ENCODE measurements around the gene THAP7.
"Not testable (repeated sequence)": the region's sequence is repeated elsewhere in the genome, so short reads cannot be mapped to it uniquely, and the experiment has no call there.

Gene THAP7

DNA sequence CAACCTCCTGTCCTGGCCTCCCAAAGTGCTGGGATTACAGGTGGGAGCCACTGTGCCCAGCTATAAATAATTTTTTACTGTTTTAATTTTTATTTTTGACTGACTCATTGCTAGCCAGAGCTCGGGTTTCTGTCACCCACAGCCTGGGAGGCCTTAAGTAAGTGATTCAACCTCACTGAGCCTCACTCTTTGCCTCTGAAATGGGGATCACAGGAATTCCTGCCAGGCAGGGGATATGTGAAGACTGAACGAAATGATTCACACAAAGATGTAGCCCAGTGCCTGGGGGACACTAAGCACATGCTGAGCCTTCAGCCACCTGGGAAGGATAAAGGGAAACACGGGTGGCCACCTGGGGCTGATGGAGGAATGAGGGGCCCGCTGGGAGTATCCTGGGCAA is 40.0 kb upstream of the THAP7 start:
- Histone ChIP-seq H3K9ac (ENCODE audit: low read depth, low read length) (no peak overlapping the region), H3K9me3 (ENCODE audit: control insufficient read depth, insufficient read depth, low read length) (no peaks in the 10 kb centered on the region), H3K4me1 (ENCODE audit: control insufficient read depth, insufficient read depth, low read length) (peaks cover 2% of the 10 kb centered on the region), H3K27me3 (ENCODE audit: control insufficient read depth, insufficient read depth, low read length) (peaks cover 4% of the 10 kb centered on the region), H3K4me3 (ENCODE audit: low read depth, low read length) (no peak overlapping the region), H3K36me3 (ENCODE audit: control insufficient read depth, insufficient read depth, low read length) (no peaks in the 10 kb centered on the region)

- H3K4me3 ChIP-seq (ENCODE audit: low read depth, low read length); H3K9me3 ChIP-seq (ENCODE audit: control insufficient read depth, insufficient read depth, low read length); H3K9ac ChIP-seq (ENCODE audit: low read depth, low read length); H3K36me3 ChIP-seq (ENCODE audit: control insufficient read depth, insufficient read depth, low read length); H3K27me3 ChIP-seq (ENCODE audit: control insufficient read depth, insufficient read depth, low read length); H3K4me1 ChIP-seq (ENCODE audit: control insufficient read depth, insufficient read depth, low read length): not testable (repeated sequence)
Observed at GRCh38 chr22:21039158-21039557, 37.2 kb upstream of the THAP7 start.

DNA sequence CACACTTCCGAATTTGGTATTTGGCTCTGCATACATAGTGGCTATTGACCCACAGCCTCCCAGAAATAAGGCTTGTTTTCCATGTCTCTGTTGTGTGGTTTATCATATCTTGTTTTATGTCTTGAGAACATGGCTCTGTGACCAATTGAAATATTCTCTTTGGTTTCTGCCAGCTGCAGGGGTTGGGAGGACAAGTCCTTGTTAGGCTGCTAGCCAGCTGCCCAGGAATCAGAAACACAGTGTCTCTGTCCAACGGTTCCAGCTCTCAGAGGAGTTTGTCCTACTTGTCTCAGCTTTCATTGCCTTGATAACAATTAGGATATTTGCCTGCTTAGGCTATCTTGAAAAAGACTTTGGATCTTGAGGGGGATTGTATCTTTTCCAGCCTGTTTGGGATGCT is 36.5 kb upstream of the THAP7 start:
- Histone ChIP-seq H3K4me3 (ENCODE audit: low read depth, low read length) (no peak overlapping the region), H3K4me1 (ENCODE audit: control insufficient read depth, insufficient read depth, low read length) (no peaks in the 10 kb centered on the region), H3K27me3 (ENCODE audit: control insufficient read depth, insufficient read depth, low read length) (peaks cover 6% of the 10 kb centered on the region), H3K9ac (ENCODE audit: low read depth, low read length) (no peak overlapping the region), H3K36me3 (ENCODE audit: control insufficient read depth, insufficient read depth, low read length) (no peaks in the 10 kb centered on the region), H3K9me3 (ENCODE audit: control insufficient read depth, insufficient read depth, low read length) (no peaks in the 10 kb centered on the region)

DNA sequence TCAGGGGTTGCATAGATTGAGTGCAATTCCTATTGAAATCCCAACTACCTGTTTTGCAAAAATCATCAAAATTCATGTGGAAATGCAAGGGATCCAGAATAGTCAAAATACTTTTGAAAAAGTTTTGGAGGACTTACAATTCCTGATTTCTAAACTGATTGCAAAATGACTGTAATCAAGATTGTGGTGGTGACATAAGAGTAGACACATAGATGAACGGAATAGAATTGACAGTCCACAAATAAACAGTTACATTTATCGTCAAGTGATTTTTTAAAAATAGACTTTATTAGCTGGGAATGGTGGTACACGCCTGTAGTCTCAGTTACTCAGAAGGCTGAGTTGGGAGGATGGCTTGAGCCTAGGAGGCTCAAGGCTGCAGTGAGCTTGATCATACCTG is 33.1 kb upstream of the THAP7 start:
- Histone ChIP-seq H3K36me3 (ENCODE audit: control insufficient read depth, insufficient read depth, low read length) (no peaks in the 10 kb centered on the region), H3K27me3 (ENCODE audit: control insufficient read depth, insufficient read depth, low read length) (peaks cover 23% of the 10 kb centered on the region), H3K9me3 (ENCODE audit: control insufficient read depth, insufficient read depth, low read length) (no peaks in the 10 kb centered on the region), H3K4me3 (ENCODE audit: low read depth, low read length) (no peak overlapping the region), H3K9ac (ENCODE audit: low read depth, low read length) (no peak overlapping the region), H3K4me1 (ENCODE audit: control insufficient read depth, insufficient read depth, low read length) (no peaks in the 10 kb centered on the region)

GRCh38 chr22:21033895-21034294 is 32.0 kb upstream of the THAP7 start:
- Histone ChIP-seq H3K27me3 (ENCODE audit: control insufficient read depth, insufficient read depth, low read length) (peaks cover 23% of the 10 kb centered on the region), H3K9me3 (ENCODE audit: control insufficient read depth, insufficient read depth, low read length) (no peaks in the 10 kb centered on the region), H3K36me3 (ENCODE audit: control insufficient read depth, insufficient read depth, low read length) (no peaks in the 10 kb centered on the region), H3K4me1 (ENCODE audit: control insufficient read depth, insufficient read depth, low read length) (no peaks in the 10 kb centered on the region), H3K9ac (ENCODE audit: low read depth, low read length) (no peak overlapping the region), H3K4me3 (ENCODE audit: low read depth, low read length) (no peak overlapping the region)

DNA sequence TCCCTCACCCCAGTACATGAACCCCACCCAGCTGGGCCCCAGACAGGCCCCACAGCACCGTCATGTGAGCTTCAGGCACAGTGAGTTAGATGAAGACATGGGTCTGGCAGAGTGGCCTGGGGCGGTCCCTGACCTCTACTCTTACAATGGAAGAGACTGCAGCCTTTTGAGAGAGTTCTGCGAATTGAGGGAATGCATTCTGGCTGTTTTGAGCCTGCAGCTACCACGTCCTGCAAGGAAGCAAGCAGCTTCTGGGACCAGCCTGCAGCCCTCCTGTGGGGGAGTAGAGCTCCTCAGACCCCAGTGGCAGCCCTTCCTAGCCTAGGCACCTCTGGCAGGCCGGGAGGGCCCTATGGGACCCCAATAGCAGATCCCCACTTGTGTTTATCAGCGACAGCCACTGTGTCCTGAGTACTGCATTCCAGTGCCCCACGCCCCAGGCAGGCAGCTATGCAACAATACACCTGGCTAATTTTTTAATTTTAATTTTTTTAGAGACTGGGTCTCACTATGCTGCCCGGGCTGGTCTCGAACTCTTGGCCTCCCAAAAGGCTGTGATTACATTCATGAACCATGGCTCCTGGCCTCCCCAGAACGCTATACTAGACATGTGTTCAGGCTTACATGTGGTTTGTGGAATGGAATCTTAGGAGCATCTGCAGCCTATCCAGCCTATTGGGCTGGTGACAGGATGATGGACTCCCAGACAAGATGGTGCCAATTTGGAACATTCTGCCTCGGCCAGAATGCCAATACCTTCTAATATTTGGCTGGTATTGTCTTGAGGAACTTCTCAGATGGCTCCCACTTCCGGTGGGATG is 31.2 kb upstream of the THAP7 start:
- peaks cover 23% of the 10 kb centered on the region for H3K27me3 ChIP-seq (ENCODE audit: control insufficient read depth, insufficient read depth, low read length)
- no peaks in the 10 kb centered on the region for H3K4me1 ChIP-seq (ENCODE audit: control insufficient read depth, insufficient read depth, low read length)
- H3K36me3 ChIP-seq (ENCODE audit: control insufficient read depth, insufficient read depth, low read length) = no peaks in the 10 kb centered on the region
- peak overlapping the region; percentile 54 for H3K4me3 ChIP-seq (ENCODE audit: low read depth, low read length)
- H3K9me3 ChIP-seq (ENCODE audit: control insufficient read depth, insufficient read depth, low read length) = no peaks in the 10 kb centered on the region
- H3K9ac ChIP-seq (ENCODE audit: low read depth, low read length) = no peak overlapping the region

DNA sequence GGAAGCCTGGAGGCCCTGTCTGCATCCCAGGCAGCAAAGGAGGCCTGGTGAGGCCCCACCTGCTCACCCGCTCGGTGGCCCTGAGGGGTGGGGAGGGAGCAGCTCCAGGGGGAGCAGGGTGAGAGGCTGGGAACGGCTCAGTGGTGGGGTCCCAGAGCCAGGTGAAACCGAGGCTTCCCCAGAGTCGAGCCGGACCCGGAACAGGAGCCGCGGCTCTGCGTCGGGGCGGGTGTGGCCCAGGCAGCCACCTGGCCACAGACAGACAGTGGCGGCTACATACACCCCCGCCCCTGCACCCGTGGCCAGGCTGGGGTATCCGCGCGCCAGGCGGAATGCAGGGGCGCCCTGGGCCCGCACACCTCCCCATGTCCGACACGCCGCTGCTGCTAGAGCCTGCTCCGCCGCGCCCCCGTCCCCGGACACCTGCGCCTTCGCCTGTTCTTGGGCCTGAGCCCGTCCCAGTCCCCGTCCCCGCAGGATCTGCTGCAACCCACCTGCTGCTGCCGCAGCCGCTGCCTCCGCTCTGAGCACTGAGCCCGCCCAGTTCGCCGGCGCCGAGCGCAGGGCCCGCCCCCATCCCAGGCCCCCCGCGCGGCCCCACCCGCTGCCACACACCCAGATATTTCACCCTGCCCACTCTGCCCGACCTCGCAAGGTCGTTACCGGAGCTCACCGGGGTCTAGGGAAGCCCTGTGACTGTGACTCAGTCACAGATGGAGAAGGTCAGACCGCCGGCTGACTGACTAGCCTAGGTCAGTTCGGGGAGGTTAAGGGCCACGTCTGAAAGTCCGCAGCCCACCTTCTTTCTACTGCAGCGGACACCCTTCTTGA is 30.3 kb upstream of the THAP7 start, which contains the start of gene SLC7A4:
TSS of gene SLC7A4 (minus strand) at position 525 of the 831 bp plus-strand sequence. CDS start 749 bp downstream, outside the sequence.
- no peaks in the 10 kb centered on the region for H3K9me3 ChIP-seq (ENCODE audit: control insufficient read depth, insufficient read depth, low read length)
- H3K27me3 ChIP-seq (ENCODE audit: control insufficient read depth, insufficient read depth, low read length) = peaks cover 23% of the 10 kb centered on the region
- H3K4me3 ChIP-seq (ENCODE audit: low read depth, low read length) = peak within 1 kb of the TSS; percentile 54
- H3K9ac ChIP-seq (ENCODE audit: low read depth, low read length) = peak within 1 kb of the TSS; percentile 12
- no peaks in the 10 kb centered on the region for H3K4me1 ChIP-seq (ENCODE audit: control insufficient read depth, insufficient read depth, low read length)
- no peaks in the 10 kb centered on the region for H3K36me3 ChIP-seq (ENCODE audit: control insufficient read depth, insufficient read depth, low read length)

DNA sequence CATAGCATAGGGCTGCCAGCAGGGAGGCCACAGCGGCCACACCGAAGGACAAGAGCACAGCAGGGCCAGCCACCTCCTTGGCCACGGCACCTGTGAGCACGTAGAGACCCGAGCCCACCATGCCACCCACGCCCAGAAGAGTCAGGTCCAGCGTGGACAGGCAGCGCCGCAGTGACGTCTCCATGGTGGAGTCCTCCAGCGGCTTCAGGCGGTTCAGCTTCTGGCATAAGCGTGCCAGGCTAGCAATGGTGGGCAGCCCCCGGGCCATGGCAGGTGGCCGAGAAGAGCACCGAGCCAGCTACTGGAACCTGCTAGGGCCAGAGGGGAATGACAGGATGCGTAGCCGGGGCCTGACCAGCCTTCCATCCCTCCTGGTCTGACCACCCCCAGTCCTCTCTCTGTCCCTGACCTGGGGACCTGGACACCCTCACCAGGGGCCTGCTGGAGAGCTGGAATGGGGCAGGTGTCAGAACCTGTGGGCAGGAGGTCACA is 29.7 kb upstream of the THAP7 start:
- H3K9ac ChIP-seq (ENCODE audit: low read depth, low read length) = no peak overlapping the region
- H3K9me3 ChIP-seq (ENCODE audit: control insufficient read depth, insufficient read depth, low read length) = no peaks in the 10 kb centered on the region
- no peaks in the 10 kb centered on the region for H3K4me1 ChIP-seq (ENCODE audit: control insufficient read depth, insufficient read depth, low read length)
- no peaks in the 10 kb centered on the region for H3K36me3 ChIP-seq (ENCODE audit: control insufficient read depth, insufficient read depth, low read length)
- H3K27me3 ChIP-seq (ENCODE audit: control insufficient read depth, insufficient read depth, low read length) = peaks cover 23% of the 10 kb centered on the region
- H3K4me3 ChIP-seq (ENCODE audit: low read depth, low read length) = peak overlapping the region; percentile 54

GRCh38 chr22:21030621-21031544 is 29.0 kb upstream of the THAP7 start:
- H3K4me1 ChIP-seq (ENCODE audit: control insufficient read depth, insufficient read depth, low read length) = no peaks in the 10 kb centered on the region
- no peaks in the 10 kb centered on the region for H3K9me3 ChIP-seq (ENCODE audit: control insufficient read depth, insufficient read depth, low read length)
- H3K27me3 ChIP-seq (ENCODE audit: control insufficient read depth, insufficient read depth, low read length) = peaks cover 23% of the 10 kb centered on the region
- H3K9ac ChIP-seq (ENCODE audit: low read depth, low read length) = no peak overlapping the region
- H3K4me3 ChIP-seq (ENCODE audit: low read depth, low read length) = no peak overlapping the region
- no peaks in the 10 kb centered on the region for H3K36me3 ChIP-seq (ENCODE audit: control insufficient read depth, insufficient read depth, low read length)

- no peaks in the 10 kb centered on the region for H3K4me1 ChIP-seq (ENCODE audit: control insufficient read depth, insufficient read depth, low read length)
- H3K36me3 ChIP-seq (ENCODE audit: control insufficient read depth, insufficient read depth, low read length) = no peaks in the 10 kb centered on the region
- H3K4me3 ChIP-seq (ENCODE audit: low read depth, low read length) = no peak overlapping the region
- peaks cover 23% of the 10 kb centered on the region for H3K27me3 ChIP-seq (ENCODE audit: control insufficient read depth, insufficient read depth, low read length)
- H3K9me3 ChIP-seq (ENCODE audit: control insufficient read depth, insufficient read depth, low read length) = no peaks in the 10 kb centered on the region
- no peak overlapping the region for H3K9ac ChIP-seq (ENCODE audit: low read depth, low read length)
Observed at GRCh38 chr22:21030032-21030431, 28.1 kb upstream of the THAP7 start.

GRCh38 chr22:21029486-21030025 is 27.6 kb upstream of the THAP7 start:
- Histone ChIP-seq H3K9ac (ENCODE audit: low read depth, low read length) (no peak overlapping the region), H3K36me3 (ENCODE audit: control insufficient read depth, insufficient read depth, low read length) (no peaks in the 10 kb centered on the region), H3K27me3 (ENCODE audit: control insufficient read depth, insufficient read depth, low read length) (peaks cover 23% of the 10 kb centered on the region), H3K9me3 (ENCODE audit: control insufficient read depth, insufficient read depth, low read length) (no peaks in the 10 kb centered on the region), H3K4me1 (ENCODE audit: control insufficient read depth, insufficient read depth, low read length) (no peaks in the 10 kb centered on the region), H3K4me3 (ENCODE audit: low read depth, low read length) (no peak overlapping the region)
